Right lobe of liver (tissue), 4 donors: ENCODE measurements around the gene LRRC10.

Experiments used
- CTCF ChIP-seq, 4 donors: fragments of 200-600 bp in 3 of 4; fragments of 450-650 bp in 1 of 4; IDR thresholded peaks; one replicate each; pipeline versions ENCODE4 v1.5.1 to v1.8.0; 2016 to 2022; ENCODE audit warnings: antibody characterized with exemption in 4 of 4, mild to moderate bottlenecking in 2 of 4
- POLR2A ChIP-seq: fragments of 450-650 bp; IDR thresholded peaks from one replicate; pipeline ENCODE4 v1.6.1; 2017; ENCODE audit warnings: antibody characterized with exemption, mild to moderate bottlenecking
- donor health status: DM: no; HTN: no; CAD: no.
- donor health status: DM: no; HTN: no; CAD: no.
- donor health status: DM: no; HTN: yes; CAD: no.

GRCh38 chr12:69601962-69602685 lies 8.6 kb downstream of the LRRC10 start:
- TF ChIP-seq CTCF (IDR thresholded peaks at IDR 0.05), result no peak
- no peak for TF ChIP-seq POLR2A
